GM21786 (cell line): ENCODE results near the gene SRF.

Experiments
- ATAC-seq: cut with Tn5 transposase; IDR thresholded peaks from one replicate; pipeline ENCODE4 v1.9.1; 2021; ENCODE audit not compliant: unreplicated experiment

SRF gene

DNA sequence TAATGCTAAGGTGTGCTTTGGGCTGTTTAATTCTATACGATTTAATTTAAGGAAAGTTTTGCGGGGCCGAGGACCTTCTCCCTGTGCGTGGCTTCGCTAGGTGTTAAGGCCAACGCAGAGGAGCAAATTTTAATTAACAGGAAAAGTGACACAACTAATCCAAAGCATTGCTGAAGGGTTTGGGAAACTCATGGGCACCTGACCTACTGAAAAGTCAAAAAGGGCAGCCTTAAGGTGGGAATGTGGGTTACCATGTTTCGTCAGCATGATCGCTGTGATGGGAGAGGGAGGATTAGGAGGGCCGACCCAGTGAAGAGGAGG is 10.5 kb downstream of the SRF start:
- no peak for ATAC-seq

DNA sequence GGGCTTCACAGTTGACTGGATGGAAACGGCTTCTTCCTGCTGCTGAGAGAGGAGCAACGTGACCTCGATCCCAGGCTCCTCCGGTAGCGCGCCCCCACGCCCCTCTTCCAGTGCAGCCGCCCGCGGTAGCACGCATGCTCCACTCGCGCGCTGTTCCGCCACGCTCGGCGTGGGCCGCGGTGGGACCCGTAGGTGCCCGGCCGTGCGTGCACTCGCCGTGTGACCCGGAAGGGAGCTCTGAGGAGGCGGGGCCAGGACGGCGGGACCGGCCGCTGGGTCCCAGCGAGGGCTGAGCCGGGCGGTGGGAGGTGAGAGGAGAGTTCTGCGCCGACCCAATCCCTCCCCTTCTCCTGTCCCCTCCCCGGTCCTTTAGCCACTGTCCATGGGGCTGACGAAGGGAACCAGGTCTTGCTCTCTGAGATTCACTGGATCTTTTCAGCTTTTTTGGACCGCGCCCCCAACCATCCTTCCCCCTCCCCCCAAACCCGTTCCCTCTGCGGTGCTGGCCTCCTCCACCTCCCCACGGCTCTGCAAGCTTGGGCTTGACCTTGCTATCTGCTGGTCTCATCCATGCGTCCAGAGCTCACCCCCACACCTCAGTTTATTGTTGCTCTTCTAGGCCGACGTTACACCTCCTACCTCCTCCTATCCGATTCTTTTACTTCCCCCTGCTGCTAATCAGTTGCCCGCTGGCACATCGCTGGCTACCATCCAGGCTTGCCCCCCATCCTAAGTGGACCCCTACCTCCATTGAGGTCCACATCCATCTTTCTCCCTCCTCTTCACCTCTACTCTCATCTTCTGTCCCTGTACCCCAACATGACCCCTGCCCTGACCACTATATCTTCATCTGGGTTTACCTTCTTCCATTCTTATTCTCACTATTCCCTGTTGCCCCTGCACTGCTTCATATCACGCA is 11.1 kb downstream of the SRF start, which contains the start of gene CUL9:
CUL9 (plus strand) TSS at position 255 of the 919 bp plus-strand sequence. CDS start 2,115 bp downstream, outside the sequence.
- peak; percentile 94 for ATAC-seq

DNA sequence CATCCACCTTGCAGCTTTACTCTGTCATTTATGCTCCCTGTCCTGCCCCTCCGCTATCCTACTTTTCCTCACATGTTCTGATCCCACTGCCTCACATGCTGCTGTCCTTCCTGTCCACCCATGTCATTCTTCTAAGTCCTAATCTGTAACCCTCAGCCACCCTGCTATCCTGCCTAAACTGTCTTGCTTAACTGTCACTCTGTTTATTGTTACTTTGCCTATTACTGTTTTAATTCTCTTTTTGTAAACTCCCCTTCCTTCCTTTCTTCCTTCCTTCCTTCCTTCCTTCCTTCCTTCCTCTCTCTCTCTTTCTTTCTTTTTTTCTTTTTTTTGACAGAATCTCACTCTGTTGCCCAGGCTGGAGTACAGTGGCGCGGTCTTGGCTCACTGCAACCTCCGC is 12.4 kb downstream of the SRF start:
- no peak for ATAC-seq

DNA sequence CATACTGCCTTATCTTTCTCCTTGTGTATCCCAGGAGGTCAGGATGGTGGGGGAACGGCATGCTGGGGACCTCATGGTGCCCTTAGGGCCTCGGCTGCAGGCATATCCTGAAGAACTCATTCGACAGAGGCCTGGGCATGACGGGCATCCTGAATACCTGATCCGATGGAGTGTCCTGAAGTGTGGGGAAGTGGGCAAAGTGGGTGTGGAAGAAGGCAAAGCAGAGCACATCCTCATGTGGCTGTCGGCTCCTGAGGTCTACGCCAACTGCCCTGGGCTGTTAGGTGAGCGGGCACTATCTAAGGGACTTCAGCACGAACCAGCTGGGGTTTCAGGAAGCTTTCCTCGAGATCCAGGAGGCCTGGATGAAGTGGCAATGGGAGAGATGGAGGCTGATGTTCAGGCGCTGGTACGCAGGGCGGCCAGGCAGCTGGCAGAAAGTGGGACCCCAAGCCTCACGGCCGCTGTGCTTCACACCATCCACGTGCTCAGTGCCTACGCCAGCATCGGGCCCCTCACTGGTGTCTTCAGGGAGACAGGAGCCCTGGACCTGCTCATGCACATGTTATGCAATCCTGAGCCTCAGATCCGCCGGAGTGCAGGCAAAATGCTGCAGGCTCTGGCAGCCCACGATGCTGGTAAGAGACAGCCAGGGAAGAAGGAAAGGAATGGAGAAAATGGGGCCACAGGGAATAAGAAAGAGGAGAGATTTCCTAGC is 13.4 kb downstream of the SRF start:
- no peak for ATAC-seq

DNA sequence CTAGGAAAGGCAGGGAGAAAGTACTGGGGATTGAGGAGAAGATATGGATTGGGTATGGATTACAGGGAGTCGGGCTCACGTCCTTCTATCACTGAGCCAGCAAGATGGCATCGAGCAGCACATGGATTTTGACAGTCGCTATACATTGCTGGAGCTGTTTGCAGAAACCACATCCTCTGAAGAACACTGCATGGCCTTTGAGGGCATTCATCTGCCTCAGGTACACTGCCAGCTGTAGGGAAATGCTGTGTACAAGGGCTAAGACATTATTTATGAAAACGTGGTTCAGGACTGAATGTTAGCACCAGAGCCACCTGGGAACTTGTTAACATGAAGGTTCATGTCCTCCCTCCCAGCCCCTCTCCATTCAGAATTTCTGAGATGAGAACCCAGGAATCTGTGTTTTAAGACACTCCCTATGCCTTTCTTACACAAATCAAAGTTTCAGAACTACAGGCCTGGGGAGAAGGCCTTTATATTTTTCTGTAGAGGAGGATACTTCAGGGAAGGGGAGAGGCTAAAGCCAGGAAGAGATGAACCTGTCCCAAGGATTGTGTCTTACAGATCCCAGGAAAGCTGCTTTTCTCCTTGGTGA is 14.4 kb downstream of the SRF start:
- no peak for ATAC-seq

DNA sequence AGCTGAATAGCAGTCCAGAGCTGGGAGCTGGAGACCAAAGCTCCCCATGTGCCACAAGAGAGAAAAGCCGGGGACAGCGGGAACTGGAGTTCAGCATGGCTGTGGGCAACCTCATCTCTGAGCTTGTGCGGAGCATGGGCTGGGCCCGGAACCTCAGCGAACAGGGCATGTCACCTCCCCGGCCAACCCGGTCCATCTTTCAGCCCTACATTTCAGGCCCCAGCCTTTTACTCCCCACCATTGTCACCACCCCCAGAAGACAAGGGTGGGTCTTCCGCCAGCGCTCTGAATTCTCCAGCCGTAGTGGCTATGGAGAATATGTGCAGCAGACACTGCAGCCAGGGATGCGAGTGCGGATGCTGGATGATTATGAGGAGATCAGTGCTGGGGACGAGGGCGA is 14.9 kb downstream of the SRF start:
- no peak for ATAC-seq

DNA sequence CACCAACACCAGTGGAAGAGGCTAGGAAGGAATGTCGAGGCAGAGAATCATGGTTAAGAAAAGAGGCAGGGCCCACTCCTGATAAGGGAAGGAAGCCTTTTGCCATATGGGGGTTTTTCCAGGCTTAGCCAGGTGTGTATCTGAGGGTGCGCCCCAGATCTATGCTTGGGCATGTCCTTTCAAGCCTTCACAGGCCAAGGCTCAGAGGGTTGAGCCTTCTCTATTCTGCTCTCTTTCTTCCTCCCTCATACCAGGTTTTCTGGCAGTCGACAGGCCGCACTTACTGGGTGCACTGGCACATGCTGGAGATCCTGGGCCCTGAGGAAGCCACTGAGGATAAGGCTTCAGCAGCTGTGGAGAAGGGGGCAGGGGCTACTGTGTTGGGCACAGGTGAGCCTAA is 15.6 kb downstream of the SRF start:
- ATAC-seq = no peak

DNA sequence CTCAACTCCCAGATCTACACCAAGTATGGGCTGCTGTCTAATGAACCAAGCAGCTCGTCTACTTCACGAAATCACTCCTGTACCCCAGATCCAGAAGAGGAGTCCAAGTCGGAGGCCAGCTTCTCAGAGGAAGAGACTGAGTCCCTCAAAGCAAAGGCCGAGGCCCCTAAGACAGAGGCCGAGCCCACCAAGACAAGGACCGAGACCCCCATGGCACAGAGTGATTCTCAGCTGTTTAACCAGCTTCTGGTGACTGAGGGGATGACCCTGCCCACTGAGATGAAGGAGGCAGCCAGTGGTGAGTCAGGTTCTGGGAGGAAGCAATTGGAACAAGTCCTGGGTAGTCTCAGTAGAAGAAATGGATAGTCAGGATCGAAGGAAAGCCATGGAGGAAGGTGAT is 16.8 kb downstream of the SRF start:
- no peak for ATAC-seq

DNA sequence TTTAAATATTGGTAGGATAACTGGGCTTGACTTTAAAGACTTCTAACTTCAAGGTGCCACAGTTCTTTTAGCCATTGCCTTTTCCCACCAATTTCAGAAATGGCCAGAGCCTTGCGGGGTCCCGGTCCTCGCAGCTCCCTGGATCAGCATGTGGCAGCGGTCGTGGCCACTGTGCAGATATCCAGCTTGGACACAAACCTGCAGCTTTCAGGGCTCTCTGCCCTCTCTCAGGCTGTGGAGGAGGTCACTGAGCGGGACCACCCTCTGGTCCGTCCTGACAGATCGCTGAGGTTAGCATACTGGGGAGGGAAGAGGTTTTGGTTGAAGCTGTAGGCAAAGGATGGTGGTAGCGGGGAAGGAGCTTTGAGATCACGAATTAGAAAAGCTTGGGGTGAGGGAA is 17.4 kb downstream of the SRF start:
- no peak for ATAC-seq

DNA sequence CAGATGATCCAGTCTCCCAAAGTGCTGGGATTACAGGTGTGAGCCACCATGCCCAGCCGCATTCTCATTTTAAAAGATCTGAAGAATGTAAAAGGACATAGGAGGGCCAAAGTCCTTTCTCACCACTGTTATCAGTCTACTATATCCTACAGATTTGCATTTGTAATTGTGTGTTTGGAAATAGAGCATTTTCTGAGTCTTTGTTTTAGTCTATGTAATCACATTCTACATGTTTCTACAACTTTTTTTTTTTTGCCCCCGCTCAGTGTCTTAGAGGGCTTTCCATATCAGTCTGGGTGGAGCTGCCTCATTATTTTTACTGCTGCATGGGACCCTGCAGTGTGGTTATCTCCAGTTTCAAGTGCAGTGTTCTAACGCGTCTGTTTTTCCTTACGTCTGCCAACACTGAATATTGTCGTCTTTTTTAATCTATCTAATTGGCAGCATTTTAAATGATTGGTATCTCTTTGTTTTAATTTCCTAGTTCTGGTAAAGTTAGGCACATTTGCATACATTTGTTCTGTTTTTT is 18.8 kb downstream of the SRF start:
- ATAC-seq = no peak

DNA sequence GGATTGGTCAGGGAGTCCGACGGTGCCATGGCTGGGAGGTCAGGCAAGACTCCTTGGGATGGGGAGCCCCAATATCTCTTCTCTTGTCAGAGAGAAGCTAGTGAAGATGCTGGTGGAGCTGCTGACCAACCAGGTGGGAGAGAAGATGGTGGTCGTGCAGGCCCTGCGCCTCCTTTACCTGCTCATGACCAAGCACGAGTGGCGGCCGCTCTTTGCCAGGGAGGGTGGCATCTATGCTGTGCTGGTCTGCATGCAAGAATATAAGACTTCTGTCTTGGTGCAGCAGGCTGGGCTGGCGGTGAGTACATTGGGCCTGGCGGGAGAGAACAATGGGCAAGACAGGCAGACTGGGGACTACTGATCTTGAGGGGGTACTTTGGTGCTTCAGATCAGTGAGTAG is 21.8 kb downstream of the SRF start:
- no peak for ATAC-seq

DNA sequence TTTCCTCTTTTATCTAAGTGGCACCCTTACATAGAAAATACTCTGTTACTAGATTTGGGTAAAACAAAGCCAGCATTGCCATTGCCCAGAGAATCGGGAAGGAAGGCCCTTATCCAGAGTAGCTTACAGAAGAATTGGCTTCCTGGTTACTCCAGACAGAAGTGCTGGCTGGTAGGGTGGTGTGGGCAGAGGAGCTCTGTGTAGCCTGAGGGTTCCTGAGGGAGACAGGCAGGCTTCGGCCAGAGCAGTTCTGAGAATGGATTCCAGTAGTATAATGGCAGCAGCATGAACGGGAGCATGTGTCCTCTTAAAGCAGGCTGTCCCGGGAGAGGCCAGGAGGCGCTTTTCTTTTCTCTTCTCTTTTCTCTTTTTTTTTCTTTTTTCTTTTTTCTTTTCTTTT is 22.9 kb downstream of the SRF start:
- no peak for ATAC-seq

DNA sequence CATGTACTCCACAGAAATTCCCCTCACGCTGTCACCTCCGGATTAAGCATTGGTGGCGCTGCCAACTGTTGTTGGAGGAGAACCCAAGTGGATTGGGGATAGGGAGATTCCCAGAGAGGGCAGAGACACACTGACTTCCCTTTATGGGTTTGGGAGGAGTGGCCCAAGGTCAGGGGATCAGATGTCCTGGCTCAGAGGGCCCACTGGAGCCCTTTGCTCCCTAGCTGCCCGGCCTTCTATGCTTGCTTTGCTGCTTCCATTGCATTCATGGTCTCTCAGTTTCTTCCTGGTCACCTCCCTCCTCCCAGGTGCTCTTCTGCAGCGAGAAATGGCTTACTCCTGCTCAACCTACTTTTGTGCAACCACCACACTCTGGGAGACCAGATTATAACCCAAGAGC is 25.3 kb downstream of the SRF start:
- no peak for ATAC-seq

DNA sequence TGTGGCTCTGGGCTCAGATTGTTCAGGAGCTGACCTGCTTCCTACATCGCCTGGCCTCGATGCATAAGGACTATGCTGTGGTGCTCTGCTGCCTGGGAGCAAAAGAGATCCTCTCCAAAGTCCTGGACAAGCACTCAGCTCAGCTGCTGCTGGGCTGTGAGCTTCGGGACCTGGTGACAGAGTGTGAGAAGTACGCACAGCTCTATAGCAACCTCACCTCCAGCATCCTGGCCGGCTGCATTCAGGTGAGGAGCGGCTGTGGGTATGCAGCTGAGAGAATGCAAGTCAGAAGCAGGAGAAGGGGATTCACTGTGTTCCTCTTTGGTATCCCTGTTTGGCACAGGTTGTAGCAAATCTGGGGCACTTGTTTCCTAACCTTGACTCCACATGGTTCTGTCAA is 28.8 kb downstream of the SRF start:
- no peak for ATAC-seq

DNA sequence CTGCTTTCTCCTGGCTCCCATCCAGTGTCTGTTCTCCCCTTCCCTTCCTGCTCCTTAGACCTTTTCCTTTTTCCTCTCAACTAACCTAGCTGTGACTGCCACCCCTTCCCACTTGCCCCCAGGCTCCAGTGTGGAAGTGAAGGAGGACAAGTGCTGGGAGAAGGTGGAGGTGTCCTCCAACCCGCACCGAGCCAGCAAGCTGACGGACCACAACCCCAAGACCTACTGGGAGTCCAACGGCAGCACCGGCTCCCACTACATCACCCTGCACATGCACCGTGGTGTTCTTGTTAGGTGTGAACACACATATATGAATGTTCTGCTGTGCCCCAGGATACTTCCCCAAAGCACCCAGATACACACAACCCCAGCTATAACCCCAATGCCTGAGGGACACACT is 29.5 kb downstream of the SRF start:
- ATAC-seq = no peak

DNA sequence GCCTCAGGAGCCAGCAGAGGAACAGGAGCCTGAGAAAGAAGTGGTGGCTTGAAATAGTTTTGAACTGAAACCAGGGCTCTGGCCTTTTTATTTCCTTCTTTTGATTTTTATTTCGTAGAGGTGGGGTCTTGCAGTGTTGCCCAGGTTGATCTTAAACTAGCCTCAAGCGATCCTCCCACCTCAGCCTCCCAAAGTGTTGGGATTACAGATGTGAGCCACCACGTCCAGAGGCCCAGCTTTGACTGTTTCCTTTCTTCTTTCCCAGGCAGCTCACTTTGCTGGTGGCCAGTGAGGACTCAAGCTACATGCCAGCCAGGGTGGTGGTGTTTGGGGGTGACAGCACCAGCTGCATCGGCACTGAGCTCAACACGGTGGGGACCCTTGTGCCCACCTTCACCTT is 31.4 kb downstream of the SRF start:
- ATAC-seq = no peak

DNA sequence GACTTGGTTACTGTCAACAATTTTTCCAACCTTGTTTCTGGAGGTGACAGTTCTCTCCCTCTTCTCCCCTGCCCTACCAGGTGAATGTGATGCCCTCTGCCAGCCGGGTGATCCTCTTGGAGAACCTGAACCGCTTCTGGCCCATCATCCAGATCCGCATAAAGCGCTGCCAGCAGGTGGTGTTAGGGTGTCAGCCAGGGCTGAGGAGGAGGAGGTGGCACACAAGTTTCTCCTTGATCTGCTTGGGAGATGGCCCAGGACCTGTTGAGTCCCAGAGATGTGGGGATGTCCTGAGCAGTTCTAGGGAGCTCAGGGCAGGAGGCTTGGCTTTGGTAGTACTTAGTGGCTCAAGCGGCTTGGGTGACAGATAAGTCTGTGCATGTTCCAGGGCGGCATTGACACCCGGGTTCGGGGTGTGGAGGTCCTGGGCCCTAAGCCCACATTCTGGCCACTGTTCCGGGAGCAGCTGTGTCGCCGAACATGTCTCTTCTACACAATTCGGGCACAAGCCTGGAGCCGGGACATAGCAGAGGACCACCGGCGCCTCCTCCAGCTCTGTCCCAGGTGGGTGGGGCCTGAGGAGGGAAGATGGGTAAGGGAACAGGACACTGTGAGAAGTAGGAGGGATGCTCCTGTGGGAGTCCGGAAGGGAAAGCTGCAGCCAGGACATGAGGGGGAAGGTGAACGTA is 32.1 kb downstream of the SRF start:
- no peak for ATAC-seq

DNA sequence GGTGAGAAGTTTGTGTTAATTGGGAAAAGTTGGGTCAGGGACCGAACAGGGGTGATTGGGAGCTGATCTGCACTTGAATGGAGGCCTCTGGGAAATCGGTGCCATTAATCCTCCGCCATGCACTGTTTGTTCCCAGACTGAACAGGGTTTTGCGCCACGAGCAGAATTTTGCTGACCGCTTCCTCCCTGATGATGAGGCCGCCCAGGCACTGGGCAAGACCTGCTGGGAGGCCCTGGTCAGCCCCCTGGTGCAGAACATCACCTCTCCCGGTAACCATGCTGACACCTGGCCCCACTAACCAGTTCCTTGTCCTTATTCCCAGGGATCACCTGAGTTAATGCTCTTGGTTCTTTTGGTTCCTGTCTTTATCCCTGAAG is 32.6 kb downstream of the SRF start:
- no peak for ATAC-seq

DNA sequence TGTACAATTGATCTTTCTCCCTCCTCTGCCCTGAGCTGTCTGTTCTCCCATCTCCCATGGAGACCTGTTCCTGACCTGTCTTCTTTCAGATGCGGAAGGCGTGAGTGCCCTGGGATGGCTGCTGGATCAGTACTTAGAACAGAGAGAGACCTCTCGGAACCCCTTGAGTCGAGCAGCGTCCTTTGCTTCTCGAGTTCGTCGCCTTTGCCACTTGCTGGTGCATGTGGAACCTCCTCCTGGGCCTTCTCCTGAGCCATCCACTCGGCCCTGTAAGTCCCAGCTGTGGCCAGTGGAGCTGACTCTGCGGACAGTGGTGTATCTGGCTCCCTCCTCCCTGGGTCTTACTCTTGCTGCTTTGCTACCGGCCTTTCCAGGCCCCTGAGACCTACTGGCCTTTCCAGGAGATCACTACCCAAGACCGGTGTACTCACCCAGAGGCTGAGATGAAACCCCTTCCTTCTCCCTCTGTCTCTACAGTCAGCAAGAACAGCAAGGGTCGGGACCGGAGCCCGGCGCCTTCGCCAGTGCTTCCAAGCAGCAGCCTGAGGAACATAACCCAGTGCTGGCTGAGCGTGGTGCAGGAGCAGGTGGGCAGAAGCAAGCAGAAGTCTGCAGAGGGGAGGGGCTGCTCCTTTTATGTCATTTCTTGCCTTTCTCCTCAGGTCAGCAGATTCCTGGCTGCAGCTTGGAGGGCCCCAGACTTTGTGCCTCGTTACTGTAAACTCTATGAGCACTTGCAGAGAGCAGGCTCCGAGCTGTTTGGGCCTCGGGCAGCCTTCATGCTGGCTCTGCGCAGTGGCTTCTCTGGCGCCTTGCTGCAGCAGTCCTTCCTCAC is 33.4 kb downstream of the SRF start:
- ATAC-seq = no peak

DNA sequence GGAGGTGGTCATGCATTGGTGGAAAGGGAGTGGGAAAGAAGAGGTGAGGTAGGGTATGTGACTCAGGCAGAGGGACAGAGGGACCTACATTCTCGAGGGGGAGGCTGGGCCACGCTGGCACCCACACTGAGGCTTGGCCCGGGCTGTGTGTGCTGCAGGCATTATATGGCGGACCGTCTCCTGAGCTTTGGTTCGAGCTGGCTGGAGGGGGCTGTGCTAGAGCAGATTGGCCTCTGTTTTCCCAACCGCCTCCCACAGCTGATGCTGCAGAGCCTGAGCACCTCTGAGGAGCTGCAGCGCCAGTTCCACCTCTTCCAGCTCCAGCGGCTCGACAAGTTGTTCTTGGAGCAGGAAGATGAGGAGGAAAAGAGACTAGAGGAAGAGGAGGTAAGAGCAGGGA is 34.8 kb downstream of the SRF start:
- ATAC-seq = no peak
